HEK293 (cell line): ENCODE measurements around the gene PLXND1.

Experiments
- CTCF ChIA-PET: fragments of 350-600 bp; formaldehyde crosslinking; extraction: SDS; loops from one replicate; lab custom pipeline; 2021; ENCODE audit warnings: antibody characterized with exemption; lab: Yijun Ruan, JAX
- POLR2A ChIA-PET: fragments of 300-600 bp; formaldehyde crosslinking; extraction: SDS; loops from one replicate; lab custom pipeline; 2020; ENCODE audit warnings: antibody characterized with exemption, inconsistent platforms; lab: Yijun Ruan, JAX
- H3K27ac ChIP-seq: fragments of 200-500 bp; sonication (Bioruptor generic); 2 replicates; pipeline ENCODE4 v1.5.1; 2014; ENCODE audit warnings: low read depth, low read length, control low read depth, inconsistent platforms; ENCODE audit errors: extremely low read depth
- H3K36me3 ChIP-seq, 2 experiments: fragments of 200-500 bp in 1 of 2; sonication (Bioruptor generic) in 1 of 2; 1 replicate in 1 of 2; 2 replicates in 1 of 2; pipeline ENCODE4 v1.5.1; 2014 to 2017; ENCODE audit warnings: inconsistent platforms in 2 of 2, low read length in 2 of 2; ENCODE audit not compliant: control insufficient read depth in 2 of 2, insufficient read depth in 1 of 2
- H3K4me1 ChIP-seq: fragments of 200-500 bp; sonication (Bioruptor generic); 2 replicates; pipeline ENCODE4 v1.5.1; 2014; ENCODE audit warnings: mild to moderate bottlenecking, low read length, inconsistent platforms; ENCODE audit not compliant: control insufficient read depth, insufficient read depth
- H3K4me3 ChIP-seq: 2 replicates; pipeline ENCODE4 v1.5.1; 2011; ENCODE audit warnings: low read depth, mild to moderate bottlenecking, control low read depth, low read length, moderate library complexity
- H3K9me3 ChIP-seq: fragments of 200-500 bp; sonication (Bioruptor generic); 2 replicates; pipeline ENCODE4 v1.5.1; 2014; ENCODE audit warnings: low read depth, low read length, inconsistent platforms; ENCODE audit not compliant: control insufficient read depth, insufficient read depth
- BCL6B ChIP-seq: fragments of 450-650 bp; formaldehyde crosslinking; IDR thresholded peaks from 2 replicates; pipeline ENCODE4 v1.5.1; 2017; ENCODE audit warnings: missing biosample characterization, missing genetic modification characterization
- GFI1B ChIP-seq: fragments of 450-650 bp; formaldehyde crosslinking; IDR thresholded peaks from 2 replicates; pipeline ENCODE4 v1.5.1; 2016; ENCODE audit warnings: missing biosample characterization, missing genetic modification characterization
- GLIS1 ChIP-seq: fragments of 450-650 bp; formaldehyde crosslinking; IDR thresholded peaks from 2 replicates; pipeline ENCODE4 v1.5.1; 2016; ENCODE audit warnings: missing biosample characterization, missing genetic modification characterization
- HOXC10 ChIP-seq: sonication (generic); formaldehyde crosslinking; IDR thresholded peaks from 2 replicates; pipeline ENCODE4 v1.8.1; 2023; ENCODE audit warnings: mild to moderate bottlenecking, missing genetic modification reagents
- HOXD13 ChIP-seq: sonication (generic); formaldehyde crosslinking; IDR thresholded peaks from 2 replicates; pipeline ENCODE4 v1.8.0; 2022; ENCODE audit warnings: missing genetic modification reagents, borderline replicate concordance
- KLF1 ChIP-seq: fragments of 450-650 bp; formaldehyde crosslinking; IDR thresholded peaks from 2 replicates; pipeline ENCODE4 v1.5.1; 2016; ENCODE audit warnings: missing biosample characterization, missing genetic modification characterization
- MEIS1 ChIP-seq: sonication (generic); formaldehyde crosslinking; IDR thresholded peaks from 2 replicates; pipeline ENCODE4 v1.8.1; 2022; ENCODE audit warnings: missing genetic modification reagents, mild to moderate bottlenecking, borderline replicate concordance
- MYNN ChIP-seq: fragments of 450-650 bp; formaldehyde crosslinking; IDR thresholded peaks from 2 replicates; pipeline ENCODE4 v1.5.1; 2016; ENCODE audit warnings: missing biosample characterization, missing genetic modification characterization, borderline replicate concordance
- SCRT1 ChIP-seq: fragments of 450-650 bp; formaldehyde crosslinking; IDR thresholded peaks from 2 replicates; pipeline ENCODE4 v1.5.1; 2016; ENCODE audit warnings: missing biosample characterization, missing genetic modification characterization, borderline replicate concordance
- SP3 ChIP-seq: fragments of 450-650 bp; formaldehyde crosslinking; IDR thresholded peaks from 2 replicates; pipeline ENCODE4 v1.5.1; 2016; ENCODE audit warnings: missing biosample characterization, missing genetic modification characterization
- TCF7L2 ChIP-seq: IDR thresholded peaks from 2 replicates; pipeline ENCODE4 v1.6.1; 2011; ENCODE audit warnings: low read depth, mild to moderate bottlenecking, inconsistent platforms, low read length, moderate library complexity, borderline replicate concordance
- ZBTB11 ChIP-seq: fragments of 450-650 bp; formaldehyde crosslinking; conservative IDR thresholded peaks from 2 replicates; pipeline ENCODE4 v1.5.1; 2016; ENCODE audit warnings: low read depth, missing biosample characterization, missing genetic modification characterization
- ZBTB8A ChIP-seq: fragments of 450-650 bp; formaldehyde crosslinking; IDR thresholded peaks from 2 replicates; pipeline ENCODE4 v1.5.1; 2016; ENCODE audit warnings: missing biosample characterization, missing genetic modification characterization
- ZNF140 ChIP-seq: fragments of 450-650 bp; formaldehyde crosslinking; IDR thresholded peaks from 2 replicates; pipeline ENCODE4 v1.5.1; 2016; ENCODE audit warnings: missing biosample characterization, missing genetic modification characterization
- ZNF157 ChIP-seq: fragments of 450-650 bp; formaldehyde crosslinking; IDR thresholded peaks from 2 replicates; pipeline ENCODE4 v1.5.1; 2016; ENCODE audit warnings: missing biosample characterization, missing genetic modification characterization
- ZNF2 ChIP-seq: fragments of 450-650 bp; formaldehyde crosslinking; IDR thresholded peaks from 2 replicates; pipeline ENCODE4 v1.5.1; 2016; ENCODE audit warnings: missing biosample characterization, missing genetic modification characterization
- ZNF311 ChIP-seq: fragments of 450-650 bp; formaldehyde crosslinking; IDR thresholded peaks from 2 replicates; pipeline ENCODE4 v1.5.1; 2017; ENCODE audit warnings: missing biosample characterization, missing genetic modification characterization, borderline replicate concordance
- ZNF404 ChIP-seq: fragments of 450-650 bp; formaldehyde crosslinking; IDR thresholded peaks from 2 replicates; pipeline ENCODE4 v1.5.1; 2017; ENCODE audit warnings: missing biosample characterization, missing genetic modification characterization
- ZNF423 ChIP-seq: fragments of 450-650 bp; formaldehyde crosslinking; IDR thresholded peaks from 2 replicates; pipeline ENCODE4 v1.5.1; 2016; ENCODE audit warnings: missing biosample characterization, missing genetic modification characterization
- ZNF600 ChIP-seq: fragments of 450-650 bp; formaldehyde crosslinking; IDR thresholded peaks from 2 replicates; pipeline ENCODE4 v1.5.1; 2016; ENCODE audit warnings: missing biosample characterization, missing genetic modification characterization
- ZNF623 ChIP-seq: fragments of 450-650 bp; formaldehyde crosslinking; IDR thresholded peaks from 2 replicates; pipeline ENCODE4 v1.5.1; 2016; ENCODE audit warnings: missing biosample characterization, missing genetic modification characterization
- ZNF660 ChIP-seq: fragments of 450-650 bp; IDR thresholded peaks from 2 replicates; pipeline ENCODE4 v1.5.1; 2018; ENCODE audit warnings: missing biosample characterization, mild to moderate bottlenecking, missing genetic modification characterization
- ZNF692 ChIP-seq: fragments of 450-650 bp; formaldehyde crosslinking; IDR thresholded peaks from 2 replicates; pipeline ENCODE4 v1.5.1; 2016; ENCODE audit warnings: missing biosample characterization, missing genetic modification characterization
- TF ChIP-seq, protein P1 (sequence below): fragments of 450-650 bp; formaldehyde crosslinking; IDR thresholded peaks from 2 replicates; pipeline ENCODE4 v1.5.1; 2016; ENCODE audit warnings: missing biosample characterization, missing genetic modification characterization, borderline replicate concordance
- TF ChIP-seq, protein P2 (sequence below): fragments of 450-650 bp; formaldehyde crosslinking; IDR thresholded peaks from 2 replicates; pipeline ENCODE4 v1.5.1; 2016; ENCODE audit warnings: missing biosample characterization, missing genetic modification characterization
- TF ChIP-seq, protein P3 (sequence below): fragments of 450-650 bp; IDR thresholded peaks from 2 replicates; pipeline ENCODE4 v1.5.1; 2018; ENCODE audit warnings: missing biosample characterization, missing genetic modification characterization

Gene PLXND1

GRCh38 chr3:129626744-129627349 is 20.4 kb upstream of the PLXND1 start:
- peak overlapping the region; percentile 59; the same call in 1 of the 2 replicates for H3K27ac ChIP-seq
- ChIA-PET CTCF (interaction anchor here (0.6 to 2.0 kb wide), 5 partner anchors 24 to 202 kb away, joined by 3 to 8 read pairs (median 4); no protein-coding TSS in a partner anchor), POLR2A (no interaction called here)
- H3K4me1 ChIP-seq, result peaks cover 3% of the 10 kb centered on the region; the same call in 1 of the 2 replicates
- H3K4me3 ChIP-seq, result peak overlapping the region; percentile 45
- no peaks in the 10 kb centered on the region for H3K9me3 ChIP-seq
- H3K36me3 ChIP-seq, result no peaks in the 10 kb centered on the region
- peak; percentile 43; the same call in 1 of the 2 replicates for TF ChIP-seq GLIS1 (tag by site-specific recombination)
- peak; percentile 30 for TF ChIP-seq KLF1 (tag by site-specific recombination)
- TF ChIP-seq HOXC10 (CRISPR knock-in tag), result no peak
- TF ChIP-seq MEIS1, result no peak
- TF ChIP-seq, protein P1, sequence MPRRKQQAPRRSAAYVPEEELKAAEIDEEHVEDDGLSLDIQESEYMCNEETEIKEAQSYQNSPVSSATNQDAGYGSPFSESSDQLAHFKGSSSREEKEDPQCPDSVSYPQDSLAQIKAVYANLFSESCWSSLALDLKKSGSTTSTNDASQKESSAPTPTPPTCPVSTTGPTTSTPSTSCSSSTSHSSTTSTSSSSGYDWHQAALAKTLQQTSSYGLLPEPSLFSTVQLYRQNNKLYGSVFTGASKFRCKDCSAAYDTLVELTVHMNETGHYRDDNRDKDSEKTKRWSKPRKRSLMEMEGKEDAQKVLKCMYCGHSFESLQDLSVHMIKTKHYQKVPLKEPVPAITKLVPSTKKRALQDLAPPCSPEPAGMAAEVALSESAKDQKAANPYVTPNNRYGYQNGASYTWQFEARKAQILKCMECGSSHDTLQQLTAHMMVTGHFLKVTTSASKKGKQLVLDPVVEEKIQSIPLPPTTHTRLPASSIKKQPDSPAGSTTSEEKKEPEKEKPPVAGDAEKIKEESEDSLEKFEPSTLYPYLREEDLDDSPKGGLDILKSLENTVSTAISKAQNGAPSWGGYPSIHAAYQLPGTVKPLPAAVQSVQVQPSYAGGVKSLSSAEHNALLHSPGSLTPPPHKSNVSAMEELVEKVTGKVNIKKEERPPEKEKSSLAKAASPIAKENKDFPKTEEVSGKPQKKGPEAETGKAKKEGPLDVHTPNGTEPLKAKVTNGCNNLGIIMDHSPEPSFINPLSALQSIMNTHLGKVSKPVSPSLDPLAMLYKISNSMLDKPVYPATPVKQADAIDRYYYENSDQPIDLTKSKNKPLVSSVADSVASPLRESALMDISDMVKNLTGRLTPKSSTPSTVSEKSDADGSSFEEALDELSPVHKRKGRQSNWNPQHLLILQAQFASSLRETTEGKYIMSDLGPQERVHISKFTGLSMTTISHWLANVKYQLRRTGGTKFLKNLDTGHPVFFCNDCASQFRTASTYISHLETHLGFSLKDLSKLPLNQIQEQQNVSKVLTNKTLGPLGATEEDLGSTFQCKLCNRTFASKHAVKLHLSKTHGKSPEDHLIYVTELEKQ (tag by site-specific recombination), result no peak
- no peak for TF ChIP-seq SCRT1 (tag by site-specific recombination)
- TF ChIP-seq ZNF423 (tag by site-specific recombination), result no peak
- TF ChIP-seq ZNF2 (tag by site-specific recombination), result no peak
- no peak for TF ChIP-seq ZNF660 (tag by site-specific recombination)
- no peak for TF ChIP-seq ZNF140 (tag by site-specific recombination)
- TF ChIP-seq ZNF692 (tag by site-specific recombination), result 0 out of 2 replicates have a peak, but pooled peaks have one; percentile 28
- TF ChIP-seq MYNN (tag by site-specific recombination), result no peak
- no peak for TF ChIP-seq GFI1B (tag by site-specific recombination)
- no peak for TF ChIP-seq ZNF157 (tag by site-specific recombination)
- no peak for TF ChIP-seq TCF7L2
- peak; percentile 35; the same call in 1 of the 2 replicates for TF ChIP-seq SP3 (tag by site-specific recombination)
- no peak for TF ChIP-seq ZNF623 (tag by site-specific recombination)
- no peak for TF ChIP-seq ZNF404
- TF ChIP-seq, protein P2, sequence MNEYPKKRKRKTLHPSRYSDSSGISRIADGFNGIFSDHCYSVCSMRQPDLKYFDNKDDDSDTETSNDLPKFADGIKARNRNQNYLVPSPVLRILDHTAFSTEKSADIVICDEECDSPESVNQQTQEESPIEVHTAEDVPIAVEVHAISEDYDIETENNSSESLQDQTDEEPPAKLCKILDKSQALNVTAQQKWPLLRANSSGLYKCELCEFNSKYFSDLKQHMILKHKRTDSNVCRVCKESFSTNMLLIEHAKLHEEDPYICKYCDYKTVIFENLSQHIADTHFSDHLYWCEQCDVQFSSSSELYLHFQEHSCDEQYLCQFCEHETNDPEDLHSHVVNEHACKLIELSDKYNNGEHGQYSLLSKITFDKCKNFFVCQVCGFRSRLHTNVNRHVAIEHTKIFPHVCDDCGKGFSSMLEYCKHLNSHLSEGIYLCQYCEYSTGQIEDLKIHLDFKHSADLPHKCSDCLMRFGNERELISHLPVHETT (tag by site-specific recombination), result no peak
- 0 out of 2 replicates have a peak, but pooled peaks have one; percentile 9 for TF ChIP-seq ZBTB8A (tag by site-specific recombination)
- TF ChIP-seq ZNF600 (tag by site-specific recombination), result no peak
- peak; percentile 82 for TF ChIP-seq ZBTB11 (tag by site-specific recombination)
- no peak for TF ChIP-seq BCL6B
- TF ChIP-seq ZNF311 (tag by site-specific recombination), result no peak
- no peak for TF ChIP-seq HOXD13 (CRISPR knock-in tag)
- TF ChIP-seq, protein P3, sequence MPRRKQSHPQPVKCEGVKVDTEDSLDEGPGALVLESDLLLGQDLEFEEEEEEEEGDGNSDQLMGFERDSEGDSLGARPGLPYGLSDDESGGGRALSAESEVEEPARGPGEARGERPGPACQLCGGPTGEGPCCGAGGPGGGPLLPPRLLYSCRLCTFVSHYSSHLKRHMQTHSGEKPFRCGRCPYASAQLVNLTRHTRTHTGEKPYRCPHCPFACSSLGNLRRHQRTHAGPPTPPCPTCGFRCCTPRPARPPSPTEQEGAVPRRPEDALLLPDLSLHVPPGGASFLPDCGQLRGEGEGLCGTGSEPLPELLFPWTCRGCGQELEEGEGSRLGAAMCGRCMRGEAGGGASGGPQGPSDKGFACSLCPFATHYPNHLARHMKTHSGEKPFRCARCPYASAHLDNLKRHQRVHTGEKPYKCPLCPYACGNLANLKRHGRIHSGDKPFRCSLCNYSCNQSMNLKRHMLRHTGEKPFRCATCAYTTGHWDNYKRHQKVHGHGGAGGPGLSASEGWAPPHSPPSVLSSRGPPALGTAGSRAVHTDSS, result no peak
